Measurements from ENCODE around the gene ADGRG6.
"Not testable (repeated sequence)": the region's sequence is repeated elsewhere in the genome, so short reads cannot be mapped to it uniquely, and the experiment has no call there.

Gene ADGRG6

GRCh38 chr6:142335415-142335814 is 33.6 kb downstream of the ADGRG6 start:
- no peaks in the 10 kb centered on the region for H4K20me1 ChIP-seq
- no peak overlapping the region for H3K27ac ChIP-seq
- H3K9me3 ChIP-seq (replicated peaks in 1 of 11), result no peaks in the 10 kb centered on the region
- no peaks in the 10 kb centered on the region for H3K36me3 ChIP-seq
- no peak overlapping the region for H3K4me3 ChIP-seq
- H3K9ac ChIP-seq, result no peak overlapping the region
- H3K4me1 ChIP-seq, result peaks cover 0 to 6% (median 0%) of the 10 kb centered on the region in 10 experiments; a peak in 1 of 20 replicates
- TF ChIP-seq Cebpa-rat (IDR thresholded peaks at IDR 0.05), result no peak
- no peak overlapping the region for H3K4me2 ChIP-seq
- no peaks in the 10 kb centered on the region for H3K27me3 ChIP-seq

GRCh38 chr6:142336183-142336582 is 34.4 kb downstream of the ADGRG6 start:
- no peak for TF ChIP-seq Cebpa-rat (IDR thresholded peaks at IDR 0.05)
- Histone ChIP-seq H3K9me3 (replicated peaks in 1 of 11) (no peaks in the 10 kb centered on the region), H3K27me3 (no peaks in the 10 kb centered on the region), H3K9ac (no peak overlapping the region), H3K27ac (no peak overlapping the region), H3K4me3 (no peak overlapping the region), H4K20me1 (no peaks in the 10 kb centered on the region), H3K4me2 (no peak overlapping the region), H3K4me1 (peaks cover 0 to 6% (median 0%) of the 10 kb centered on the region in 10 experiments; a peak in 1 of 20 replicates), H3K36me3 (no peaks in the 10 kb centered on the region)

GRCh38 chr6:142336787-142337186 is 35.0 kb downstream of the ADGRG6 start:
- no peak overlapping the region for H3K4me2 ChIP-seq
- peaks cover 0 to 6% (median 0%) of the 10 kb centered on the region in 10 experiments; a peak in 1 of 20 replicates for H3K4me1 ChIP-seq
- no peak for TF ChIP-seq Cebpa-rat (IDR thresholded peaks at IDR 0.05)
- H3K9ac ChIP-seq, result no peak overlapping the region
- no peaks in the 10 kb centered on the region for H4K20me1 ChIP-seq
- no peaks in the 10 kb centered on the region for H3K27me3 ChIP-seq
- H3K27ac ChIP-seq, result no peak overlapping the region
- H3K4me3 ChIP-seq, result no peak overlapping the region
- H3K9me3 ChIP-seq (replicated peaks in 1 of 11), result no peaks in the 10 kb centered on the region
- H3K36me3 ChIP-seq, result no peaks in the 10 kb centered on the region

- Histone ChIP-seq H3K9ac (no peak overlapping the region), H3K27me3 (no peaks in the 10 kb centered on the region), H3K4me3 (no peak overlapping the region), H3K4me2 (no peak overlapping the region), H3K9me3 (replicated peaks in 1 of 11) (no peaks in the 10 kb centered on the region), H4K20me1 (no peaks in the 10 kb centered on the region), H3K4me1 (peaks cover 0 to 6% (median 0%) of the 10 kb centered on the region in 10 experiments; a peak in 1 of 20 replicates), H3K27ac (no peak overlapping the region), H3K36me3 (no peaks in the 10 kb centered on the region)
- no peak for TF ChIP-seq Cebpa-rat (IDR thresholded peaks at IDR 0.05)
Measured at GRCh38 chr6:142339113-142339512, 37.3 kb downstream of the ADGRG6 start.

- no peaks in the 10 kb centered on the region for H3K9me3 ChIP-seq (replicated peaks in 1 of 11)
- H4K20me1 ChIP-seq, result no peaks in the 10 kb centered on the region
- TF ChIP-seq Cebpa-rat (IDR thresholded peaks at IDR 0.05), result no peak
- H3K4me1 ChIP-seq, result peaks cover 0 to 6% (median 0%) of the 10 kb centered on the region in 10 experiments; a peak in 1 of 20 replicates
- no peak overlapping the region for H3K4me2 ChIP-seq
- H3K9ac ChIP-seq, result no peak overlapping the region
- no peaks in the 10 kb centered on the region for H3K27me3 ChIP-seq
- no peak overlapping the region for H3K27ac ChIP-seq
- no peaks in the 10 kb centered on the region for H3K36me3 ChIP-seq
- H3K4me3 ChIP-seq, result no peak overlapping the region
Measured at GRCh38 chr6:142339968-142340658, 38.3 kb downstream of the ADGRG6 start.

- H3K4me3 ChIP-seq, result no peak overlapping the region
- H4K20me1 ChIP-seq, result no peaks in the 10 kb centered on the region
- H3K36me3 ChIP-seq, result no peaks in the 10 kb centered on the region
- no peak for TF ChIP-seq Cebpa-rat (IDR thresholded peaks at IDR 0.05)
- no peak overlapping the region for H3K27ac ChIP-seq
- H3K4me1 ChIP-seq, result no peaks in the 10 kb centered on the region
- no peaks in the 10 kb centered on the region for H3K27me3 ChIP-seq
- no peaks in the 10 kb centered on the region for H3K9me3 ChIP-seq (replicated peaks in 1 of 11)
- no peak overlapping the region for H3K4me2 ChIP-seq
- no peak overlapping the region for H3K9ac ChIP-seq
Measured at GRCh38 chr6:142341855-142342330, 40.1 kb downstream of the ADGRG6 start.

- Histone ChIP-seq H3K4me2 (no peak overlapping the region), H3K4me1 (no peaks in the 10 kb centered on the region), H3K4me3 (no peak overlapping the region), H4K20me1 (no peaks in the 10 kb centered on the region), H3K9me3 (replicated peaks in 1 of 11) (no peaks in the 10 kb centered on the region), H3K9ac (no peak overlapping the region), H3K27ac (no peak overlapping the region), H3K36me3 (no peaks in the 10 kb centered on the region), H3K27me3 (no peaks in the 10 kb centered on the region)
- TF ChIP-seq Cebpa-rat (IDR thresholded peaks at IDR 0.05), result no peak
Measured at GRCh38 chr6:142342986-142343385, 41.2 kb downstream of the ADGRG6 start.

GRCh38 chr6:142343938-142344337 is 42.1 kb downstream of the ADGRG6 start:
- TF ChIP-seq Cebpa-rat (IDR thresholded peaks at IDR 0.05), result no peak
- no peak overlapping the region for H3K4me3 ChIP-seq

GRCh38 chr6:142345261-142345660 is 43.5 kb downstream of the ADGRG6 start:
- Histone ChIP-seq H3K4me2 (no peak overlapping the region), H3K27me3 (no peaks in the 10 kb centered on the region), H3K4me1 (no peaks in the 10 kb centered on the region), H3K9me3 (replicated peaks in 1 of 11) (no peaks in the 10 kb centered on the region), H3K4me3 (no peak overlapping the region), H3K9ac (no peak overlapping the region), H3K36me3 (no peaks in the 10 kb centered on the region), H3K27ac (no peak overlapping the region), H4K20me1 (no peaks in the 10 kb centered on the region)
- no peak for TF ChIP-seq Cebpa-rat (IDR thresholded peaks at IDR 0.05)

More at GRCh38 chr6:142343938-142344337, 42.1 kb downstream of the ADGRG6 start:
- Histone ChIP-seq H3K27ac (no peak overlapping the region), H3K9me3 (replicated peaks in 1 of 11) (no peaks in the 10 kb centered on the region), H3K4me1 (no peaks in the 10 kb centered on the region), H3K36me3 (no peaks in the 10 kb centered on the region), H3K9ac (no peak overlapping the region), H3K27me3 (no peaks in the 10 kb centered on the region), H4K20me1 (no peaks in the 10 kb centered on the region), H3K4me2 (no peak overlapping the region)

- not testable (repeated sequence) for H3K27me3 ChIP-seq; H3K9me3 ChIP-seq (replicated peaks in 1 of 11); H3K4me1 ChIP-seq
Measured at GRCh38 chr6:142346166-142346565, 44.4 kb downstream of the ADGRG6 start.

More at GRCh38 chr6:142346166-142346565, 44.4 kb downstream of the ADGRG6 start:
- not testable (repeated sequence) for H3K4me3 ChIP-seq, H3K36me3 ChIP-seq, H4K20me1 ChIP-seq, H3K27ac ChIP-seq, H3K4me2 ChIP-seq, H3K9ac ChIP-seq
